8988T (cell line): Measurements from ENCODE around the gene NUDCD3.
"Not testable (repeated sequence)": the region's sequence is repeated elsewhere in the genome, so short reads cannot be mapped to it uniquely, and the experiment has no call there.

Experiments
- DNase-seq: peaks from one replicate; pipeline ENCODE4 v3.0.0; 2011

NUDCD3 gene

GRCh38 chr7:44515590-44516268 is 25.3 kb upstream of the NUDCD3 start:
- no peak for DNase-seq

GRCh38 chr7:44512736-44513135 is 22.3 kb upstream of the NUDCD3 start:
- no peak for DNase-seq

GRCh38 chr7:44511863-44512468 is 21.5 kb upstream of the NUDCD3 start:
- no peak for DNase-seq

GRCh38 chr7:44511236-44511635 is 20.8 kb upstream of the NUDCD3 start:
- DNase-seq: no peak

GRCh38 chr7:44508328-44509030 is 18.0 kb upstream of the NUDCD3 start:
- DNase-seq: no peak

- not testable (repeated sequence) for DNase-seq
These were observed 16.3 kb upstream of the NUDCD3 start for GRCh38 chr7:44506592-44507288.

GRCh38 chr7:44505595-44505994 is 15.1 kb upstream of the NUDCD3 start:
- DNase-seq: no peak

- no peak for DNase-seq
These were observed 7.9 kb upstream of the NUDCD3 start for GRCh38 chr7:44498230-44498954.

GRCh38 chr7:44497155-44498027 is 6.9 kb upstream of the NUDCD3 start:
- no peak for DNase-seq

- DNase-seq: no peak
These were observed 5.9 kb upstream of the NUDCD3 start for GRCh38 chr7:44496385-44496784.

- DNase-seq: no peak
These were observed 4.5 kb upstream of the NUDCD3 start for GRCh38 chr7:44494960-44495359.

- DNase-seq: no peak
These were observed 771 bp upstream of the NUDCD3 start for GRCh38 chr7:44491229-44491628.

GRCh38 chr7:44489955-44490350 is 505 bp downstream of the NUDCD3 start:
- no peak for DNase-seq

GRCh38 chr7:44488955-44489354 is 1.5 kb downstream of the NUDCD3 start:
- DNase-seq: no peak

- no peak for DNase-seq
These were observed 3.8 kb downstream of the NUDCD3 start for GRCh38 chr7:44486693-44487092.

GRCh38 chr7:44486001-44486400 is 4.5 kb downstream of the NUDCD3 start:
- no peak for DNase-seq

GRCh38 chr7:44484482-44485313 is 5.8 kb downstream of the NUDCD3 start:
- no peak for DNase-seq

GRCh38 chr7:44482502-44483485 is 7.7 kb downstream of the NUDCD3 start:
- DNase-seq: no peak

GRCh38 chr7:44477938-44478337 is 12.5 kb downstream of the NUDCD3 start:
- no peak for DNase-seq
